GM23248 (cell line): ENCODE data around the gene STEAP2. TPM values are rescaled to one million over a fixed set of nuclear protein-coding genes. Genes with fewer than 3 reads are reported as not detected.

Source experiments
- DNase-seq: peaks from one replicate; pipeline ENCODE4 v3.0.0-alpha.2; 2015
- H2AFZ ChIP-seq: fragments of 200-600 bp; sonication (generic); 2 replicates; pipeline ENCODE4 v1.6.1; 2016; ENCODE audit warnings: antibody characterized with exemption
- H3F3A ChIP-seq: fragments of 200-600 bp; sonication (generic); 2 replicates; pipeline ENCODE4 v1.6.1; 2016; ENCODE audit warnings: mild to moderate bottlenecking, antibody characterized with exemption, mixed run types; ENCODE audit not compliant: insufficient read depth
- H3K27ac ChIP-seq: fragments of 200-600 bp; sonication (generic); 2 replicates; pipeline ENCODE4 v1.5.1; 2016; ENCODE audit warnings: mild to moderate bottlenecking
- H3K27me3 ChIP-seq: fragments of 200-600 bp; sonication (generic); replicated peaks from 2 replicates; pipeline ENCODE4 v1.6.1; 2016; ENCODE audit warnings: mild to moderate bottlenecking; ENCODE audit not compliant: insufficient read depth
- H3K36me3 ChIP-seq: fragments of 200-600 bp; sonication (generic); 2 replicates; pipeline ENCODE4 v1.6.1; 2016; ENCODE audit warnings: low read depth, mild to moderate bottlenecking
- H3K4me1 ChIP-seq: fragments of 200-600 bp; sonication (generic); 2 replicates; pipeline ENCODE4 v1.6.1; 2016; ENCODE audit warnings: mild to moderate bottlenecking; ENCODE audit not compliant: insufficient read depth
- H3K4me2 ChIP-seq: fragments of 200-600 bp; sonication (generic); one replicate; pipeline ENCODE4 v1.6.1; 2016; ENCODE audit warnings: mild to moderate bottlenecking; ENCODE audit not compliant: unreplicated experiment
- H3K4me3 ChIP-seq: fragments of 200-600 bp; sonication (generic); 2 replicates; pipeline ENCODE4 v1.5.1; 2016; ENCODE audit warnings: mild to moderate bottlenecking
- H3K79me2 ChIP-seq: fragments of 200-600 bp; sonication (generic); 2 replicates; pipeline ENCODE4 v1.6.1; 2016; ENCODE audit warnings: mild to moderate bottlenecking; ENCODE audit not compliant: insufficient read depth
- H3K9ac ChIP-seq: fragments of 200-600 bp; sonication (generic); 2 replicates; pipeline ENCODE4 v1.6.1; 2016; ENCODE audit warnings: mild to moderate bottlenecking
- H3K9me2 ChIP-seq: fragments of 200-600 bp; sonication (generic); 2 replicates; pipeline ENCODE4 v1.6.1; 2016; ENCODE audit warnings: mixed run types, mild to moderate bottlenecking, moderate library complexity; ENCODE audit not compliant: insufficient read depth
- H3K9me3 ChIP-seq: fragments of 200-600 bp; sonication (generic); one replicate; pipeline ENCODE4 v1.6.1; 2017; ENCODE audit warnings: low read depth
- H4K20me1 ChIP-seq: fragments of 200-600 bp; sonication (generic); 2 replicates; pipeline ENCODE4 v1.6.0; 2016; ENCODE audit not compliant: insufficient read depth
- EZH2 ChIP-seq: fragments of 200-600 bp; sonication (generic); IDR thresholded peaks from 2 replicates; pipeline ENCODE4 v1.6.1; 2018; ENCODE audit warnings: antibody characterized with exemption, mild to moderate bottlenecking; ENCODE audit not compliant: insufficient read depth, poor library complexity, severe bottlenecking
- EZH2phosphoT487 ChIP-seq: fragments of 200-600 bp; sonication (generic); IDR thresholded peaks from 2 replicates; pipeline ENCODE4 v1.6.1; 2018; ENCODE audit warnings: antibody characterized with exemption, moderate library complexity, mild to moderate bottlenecking, low read depth; ENCODE audit not compliant: insufficient read depth
- WGBS, 2 experiments: methylation state at CpG; one replicate each; pipeline ENCODE4 v1.1.6; 2015 to 2017; ENCODE audit warnings: low lambda C conversion rate in 2 of 2, low coverage in 1 of 2; ENCODE audit errors: missing lambda C conversion rate in 2 of 2; 5-methylcytosine and 5-hydroxymethylcytosine counted together
- in situ Hi-C: fragments of 300-500 bp; cut with MboI; formaldehyde crosslinking; loops from 2 replicates; pipeline ENCODE4 v1.15.0; 2020
- polyA plus RNA-seq: library from polyadenylated mRNA; unstranded; fragments of >200 nt; fragmentation: Nextera tagmentation; extraction: Ambion mirVana; gene quantifications from 2 replicates; pipeline ENCODE4 v1.2.1, GENCODE V29; 2016
- total RNA-seq: library from RNA; depleted of rRNA; stranded (reverse); fragments of >200 nt; shearing (Covaris generic); gene quantifications from 2 replicates; pipeline ENCODE4 v1.2.3, GENCODE V29; 2014

Gene STEAP2
- total and polyA plus RNA-seq, 2 experiments from 2014 or later = 19.2 to 28.3 TPM

DNA sequence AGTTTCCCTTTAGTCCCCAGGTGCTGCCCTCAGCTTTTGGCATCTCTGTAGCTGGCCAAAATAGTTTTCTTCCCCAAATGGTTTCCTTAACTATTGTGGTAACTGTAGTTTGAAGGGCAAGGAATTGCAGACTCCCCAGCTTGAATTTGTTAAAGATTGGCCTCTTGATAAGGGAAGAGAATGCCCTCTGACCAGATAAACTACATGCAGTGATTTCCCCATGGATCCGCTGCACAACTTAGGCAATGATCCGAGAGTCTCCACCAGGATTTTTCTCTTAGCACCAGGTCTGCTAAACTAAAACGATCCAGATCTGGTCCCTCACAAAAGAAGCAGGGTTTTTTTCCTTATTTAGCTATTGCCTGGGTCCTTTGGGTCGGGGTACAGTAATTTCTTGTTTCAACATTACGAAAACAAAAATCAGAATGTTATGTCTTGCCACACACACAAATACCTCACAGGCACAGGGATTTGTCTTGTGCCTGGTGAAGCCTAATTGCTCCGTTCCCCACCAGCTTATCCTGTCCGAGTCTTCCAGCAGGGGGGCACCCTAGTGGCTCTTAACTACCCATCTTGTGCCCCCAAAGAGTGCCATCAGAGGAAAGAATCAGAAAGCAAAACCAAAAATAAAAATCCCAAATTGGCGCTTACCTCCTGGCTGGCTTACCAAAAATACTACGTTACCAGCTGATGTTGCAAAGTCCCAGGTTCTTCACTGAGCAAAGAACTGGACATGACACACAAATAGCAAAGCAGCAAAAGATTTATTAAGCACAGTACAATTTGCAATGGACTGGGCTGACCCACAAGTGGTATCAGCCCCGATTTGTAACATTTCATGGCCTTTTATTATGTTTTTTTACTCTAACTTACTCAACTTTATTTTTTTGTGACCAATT, 16.4 kb upstream of the STEAP2 start:
- DNase-seq = no peak
- H3K79me2 ChIP-seq = no peaks in the 10 kb centered on the region
- no peak overlapping the region for H2AFZ ChIP-seq
- H3K9me2 ChIP-seq = no peaks in the 10 kb centered on the region
- WGBS, 2 experiments = 74 to 79% methylated on average over 10 of the region's 10 CpGs
- no peak overlapping the region for H3K4me2 ChIP-seq
- H4K20me1 ChIP-seq = no peaks in the 10 kb centered on the region
- no peak for TF ChIP-seq EZH2phosphoT487
- TF ChIP-seq EZH2 = no peak
- in situ Hi-C loops = no loop called here
- H3F3A ChIP-seq = 0 out of 2 replicates have a peak, but pooled peaks cover 4% of the 10 kb centered on the region
- no peak overlapping the region for H3K27ac ChIP-seq
- no peaks in the 10 kb centered on the region for H3K9me3 ChIP-seq
- H3K36me3 ChIP-seq = no peaks in the 10 kb centered on the region
- H3K4me3 ChIP-seq = no peak overlapping the region
- H3K27me3 ChIP-seq = no peaks in the 10 kb centered on the region
- H3K9ac ChIP-seq = no peak overlapping the region
- peaks cover 12% of the 10 kb centered on the region; the same call in 1 of the 2 replicates for H3K4me1 ChIP-seq

DNA sequence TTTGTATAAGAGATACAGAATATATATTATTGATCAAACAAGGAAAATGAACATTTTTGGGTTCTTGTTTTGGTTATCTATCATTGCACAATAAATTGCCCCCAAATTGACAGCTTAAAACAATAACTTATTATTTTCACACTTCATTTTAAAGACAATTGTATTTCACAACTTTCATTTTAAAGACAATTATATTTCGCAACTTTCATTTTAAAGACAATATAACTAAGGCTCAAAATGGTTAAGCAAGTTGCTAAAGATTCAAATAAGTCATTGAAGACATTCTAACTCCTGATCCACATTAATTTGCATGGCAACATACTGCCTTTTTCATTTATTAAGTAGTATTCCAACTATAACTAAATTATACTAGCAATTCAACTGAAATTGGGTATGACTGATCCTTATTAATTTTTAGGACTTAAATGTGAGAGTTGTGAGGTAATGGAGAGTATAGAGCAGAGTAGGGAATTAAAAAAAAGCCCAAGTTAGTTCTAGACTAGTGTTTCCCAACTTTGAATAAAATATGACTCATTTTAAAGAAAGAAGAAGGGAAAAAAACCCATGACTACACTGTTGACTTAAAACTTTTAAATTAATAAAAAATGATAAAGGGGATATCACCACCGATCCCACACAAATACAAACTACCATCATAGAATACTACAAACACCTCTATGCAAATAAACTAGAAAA, 9.9 kb upstream of the STEAP2 start:
- Histone ChIP-seq H2AFZ (no peak overlapping the region), H3K4me3 (no peak overlapping the region), H3K79me2 (no peaks in the 10 kb centered on the region), H3K27ac (no peak overlapping the region), H3K9me3 (no peaks in the 10 kb centered on the region), H3K9me2 (no peaks in the 10 kb centered on the region), H3K9ac (no peak overlapping the region), H3K36me3 (no peaks in the 10 kb centered on the region), H3K4me1 (no peaks in the 10 kb centered on the region), H3K27me3 (no peaks in the 10 kb centered on the region), H3K4me2 (no peak overlapping the region), H3F3A (no peaks in the 10 kb centered on the region), H4K20me1 (no peaks in the 10 kb centered on the region)
- DNase-seq = peak; percentile 33
- no peak for TF ChIP-seq EZH2
- TF ChIP-seq EZH2phosphoT487 = no peak
- 95% methylated on average over 2 of the region's 2 CpGs for WGBS, 2 experiments
- in situ Hi-C loops = no loop called here

DNA sequence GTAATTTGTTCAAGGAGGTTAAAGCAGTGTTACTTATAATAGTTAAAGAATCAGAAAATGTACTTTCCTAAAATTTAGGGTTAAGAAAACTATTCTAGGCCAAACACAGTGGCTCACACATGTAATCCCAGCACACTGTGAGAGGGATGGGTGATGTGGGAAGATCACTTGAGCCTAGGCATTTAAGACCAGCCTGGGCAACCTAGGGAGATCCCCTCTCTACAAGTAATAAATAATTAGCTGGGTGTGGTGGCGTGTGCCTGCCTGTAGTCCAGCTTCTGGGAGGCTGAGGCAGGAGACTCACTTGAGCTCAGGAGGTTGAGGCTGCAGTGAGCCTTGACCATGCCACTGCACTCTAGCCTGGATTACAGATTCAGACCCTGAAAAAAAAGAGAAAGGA, 3.6 kb upstream of the STEAP2 start:
- no peaks in the 10 kb centered on the region for H4K20me1 ChIP-seq
- TF ChIP-seq EZH2phosphoT487 (no peak), EZH2 (no peak)
- H3K27me3 ChIP-seq = no peaks in the 10 kb centered on the region
- H3K4me2 ChIP-seq = no peak overlapping the region
- peaks cover 7% of the 10 kb centered on the region; the same call in 1 of the 2 replicates for H3F3A ChIP-seq
- no peak overlapping the region for H3K4me3 ChIP-seq
- peaks cover 21% of the 10 kb centered on the region for H3K4me1 ChIP-seq
- H2AFZ ChIP-seq = no peak overlapping the region
- H3K9me2 ChIP-seq = no peaks in the 10 kb centered on the region
- no peak for DNase-seq
- no peak overlapping the region for H3K27ac ChIP-seq
- H3K36me3 ChIP-seq = no peaks in the 10 kb centered on the region
- H3K79me2 ChIP-seq = peaks cover 23% of the 10 kb centered on the region
- no peaks in the 10 kb centered on the region for H3K9me3 ChIP-seq
- H3K9ac ChIP-seq = no peak overlapping the region
- in situ Hi-C loops = no loop called here
- whole genome bisulfite sequencing, 2 experiments = 100% methylated on average over 1 of the region's 1 CpG

DNA sequence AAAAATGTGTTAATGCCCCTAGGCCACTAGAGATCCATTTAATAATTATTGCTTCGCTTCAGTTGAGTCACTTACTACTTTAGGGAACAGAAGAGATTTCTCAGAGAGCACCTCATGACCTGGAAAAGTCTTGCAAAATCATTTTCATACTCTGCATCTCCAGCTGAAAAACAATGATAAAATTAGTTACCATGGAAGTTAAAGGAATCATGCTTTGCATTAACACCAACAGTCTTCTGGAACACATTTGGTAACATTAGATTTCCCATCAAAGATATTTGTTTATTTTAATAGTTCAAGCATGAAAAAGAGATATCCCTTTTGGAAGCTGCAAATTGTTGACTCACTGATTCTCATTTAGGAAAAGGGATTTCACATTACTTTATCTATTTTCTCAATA, 1.8 kb upstream of the STEAP2 start:
- H3K9me3 ChIP-seq = no peaks in the 10 kb centered on the region
- H4K20me1 ChIP-seq = no peaks in the 10 kb centered on the region
- no peaks in the 10 kb centered on the region for H3K27me3 ChIP-seq
- H3K4me1 ChIP-seq = peaks cover 32% of the 10 kb centered on the region
- H3K36me3 ChIP-seq = no peaks in the 10 kb centered on the region
- peak; percentile 50 for DNase-seq
- H3K9ac ChIP-seq = peak overlapping the region; percentile 87; the same call in 1 of the 2 replicates
- H3F3A ChIP-seq = peaks cover 7% of the 10 kb centered on the region; the same call in 1 of the 2 replicates
- 43 to 47% methylated on average over 1 of the region's 1 CpG for WGBS, 2 experiments
- H3K79me2 ChIP-seq = peaks cover 41% of the 10 kb centered on the region
- 0 out of 2 replicates have a peak overlapping the region, but pooled peaks have one; percentile 77 for H3K27ac ChIP-seq
- peak overlapping the region; percentile 85; the same call in 1 of the 2 replicates for H3K4me3 ChIP-seq
- TF ChIP-seq EZH2phosphoT487 = no peak
- TF ChIP-seq EZH2 = no peak
- no peaks in the 10 kb centered on the region for H3K9me2 ChIP-seq
- H3K4me2 ChIP-seq = peak overlapping the region; percentile 92
- H2AFZ ChIP-seq = no peak overlapping the region
- in situ Hi-C loops = no loop called here
